ENCODE data around the gene HIPK1.

The HIPK1 gene

DNA sequence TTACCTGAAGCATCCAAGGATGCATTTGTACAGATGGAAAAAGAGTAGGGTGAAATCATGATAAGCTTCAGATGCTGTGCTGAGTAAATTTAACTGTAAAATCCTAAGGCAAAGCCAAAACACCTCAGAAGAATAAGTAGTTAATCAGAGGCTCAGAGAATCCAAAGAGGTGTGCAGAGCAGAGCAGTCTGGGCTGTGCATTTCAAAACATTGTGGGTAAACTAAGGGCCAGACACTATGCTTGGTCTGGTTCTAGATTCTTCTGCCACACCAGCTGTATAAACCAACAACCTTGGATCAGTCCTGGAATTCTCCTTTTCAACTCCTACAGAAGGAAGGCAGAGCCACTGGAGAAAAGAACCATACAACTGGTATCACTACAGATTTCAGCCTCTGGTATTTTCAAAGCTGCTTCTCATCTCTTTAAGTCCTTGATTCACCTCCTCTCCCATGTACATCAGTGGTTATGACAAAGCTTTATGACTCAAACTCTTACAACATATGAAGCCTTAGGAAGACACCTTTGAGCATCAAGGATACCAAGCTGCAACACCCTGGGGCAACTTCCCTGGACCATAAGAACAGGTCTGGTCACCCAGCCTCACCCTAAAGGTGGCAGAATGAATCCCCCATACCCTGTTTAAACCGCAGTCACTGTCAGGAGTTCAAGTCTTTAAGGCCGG is 11.6 kb upstream of the HIPK1 start:
- Histone ChIP-seq H3K27me3 (ENCODE audit: low read length) (no peaks in the 10 kb centered on the region), H2AFZ (ENCODE audit: low read depth, low read length, severe bottlenecking) (no peak overlapping the region), H3K4me3 (ENCODE audit: insufficient read depth, low read length, poor library complexity, severe bottlenecking) (no peak overlapping the region), H3K4me2 (ENCODE audit: low read depth, low read length, poor library complexity, severe bottlenecking) (no peak overlapping the region), H3K79me2 (ENCODE audit: insufficient read depth, low read length) (no peaks in the 10 kb centered on the region), H3K9me3 (ENCODE audit: insufficient read depth, low read length) (no peaks in the 10 kb centered on the region), H3K36me3 (ENCODE audit: low read length) (0 out of 2 replicates have a peak, but pooled peaks cover 3% of the 10 kb centered on the region), H4K20me1 (ENCODE audit: low read depth, low read length) (no peaks in the 10 kb centered on the region), H3F3A (ENCODE audit: insufficient read depth) (no peaks in the 10 kb centered on the region), H3K9me2 (replicated peaks; ENCODE audit: insufficient read depth, low read length) (no peaks in the 10 kb centered on the region), H3K9ac (ENCODE audit: low read length) (no peak overlapping the region), H3K27ac (ENCODE audit: low read depth, low read length) (no peak overlapping the region)
- TF ChIP-seq CTCF (IDR thresholded peaks at IDR 0.05; ENCODE audit: insufficient read depth, low read length, poor library complexity, severe bottlenecking) (no peak), EZH2phosphoT487 (conservative IDR thresholded peaks at IDR 0.05; ENCODE audit: low read length) (no peak)

GRCh38 chr1:113918243-113918642 is 10.9 kb upstream of the HIPK1 start:
- no peak for TF ChIP-seq CTCF (IDR thresholded peaks at IDR 0.05; ENCODE audit: insufficient read depth, low read length, poor library complexity, severe bottlenecking)
- no peak for TF ChIP-seq EZH2phosphoT487 (conservative IDR thresholded peaks at IDR 0.05; ENCODE audit: low read length)
- H3K27ac ChIP-seq (ENCODE audit: low read depth, low read length) = no peak overlapping the region
- no peaks in the 10 kb centered on the region for H4K20me1 ChIP-seq (ENCODE audit: low read depth, low read length)
- H2AFZ ChIP-seq (ENCODE audit: low read depth, low read length, severe bottlenecking) = no peak overlapping the region
- H3K4me3 ChIP-seq (ENCODE audit: insufficient read depth, low read length, poor library complexity, severe bottlenecking) = no peak overlapping the region
- H3K9me3 ChIP-seq (ENCODE audit: insufficient read depth, low read length) = no peaks in the 10 kb centered on the region
- no peak overlapping the region for H3K9ac ChIP-seq (ENCODE audit: low read length)
- no peaks in the 10 kb centered on the region for H3F3A ChIP-seq (ENCODE audit: insufficient read depth)
- no peak overlapping the region for H3K4me2 ChIP-seq (ENCODE audit: low read depth, low read length, poor library complexity, severe bottlenecking)
- no peaks in the 10 kb centered on the region for H3K79me2 ChIP-seq (ENCODE audit: insufficient read depth, low read length)
- no peaks in the 10 kb centered on the region for H3K9me2 ChIP-seq (replicated peaks; ENCODE audit: insufficient read depth, low read length)
- H3K36me3 ChIP-seq (ENCODE audit: low read length) = 0 out of 2 replicates have a peak, but pooled peaks cover 3% of the 10 kb centered on the region
- no peaks in the 10 kb centered on the region for H3K27me3 ChIP-seq (ENCODE audit: low read length)

- Histone ChIP-seq H3K27ac (ENCODE audit: low read depth, low read length) (no peak overlapping the region), H3K9me2 (replicated peaks; ENCODE audit: insufficient read depth, low read length) (no peaks in the 10 kb centered on the region), H3K36me3 (ENCODE audit: low read length) (no peaks in the 10 kb centered on the region), H3K4me2 (ENCODE audit: low read depth, low read length, poor library complexity, severe bottlenecking) (no peak overlapping the region), H3K79me2 (ENCODE audit: insufficient read depth, low read length) (no peaks in the 10 kb centered on the region), H3K9ac (ENCODE audit: low read length) (no peak overlapping the region), H3F3A (ENCODE audit: insufficient read depth) (peaks cover 4% of the 10 kb centered on the region; the same call in 1 of the 2 replicates), H3K9me3 (ENCODE audit: insufficient read depth, low read length) (no peaks in the 10 kb centered on the region), H3K4me3 (ENCODE audit: insufficient read depth, low read length, poor library complexity, severe bottlenecking) (no peak overlapping the region), H2AFZ (ENCODE audit: low read depth, low read length, severe bottlenecking) (no peak overlapping the region), H4K20me1 (ENCODE audit: low read depth, low read length) (no peaks in the 10 kb centered on the region), H3K27me3 (ENCODE audit: low read length) (no peaks in the 10 kb centered on the region)
- TF ChIP-seq EZH2phosphoT487 (conservative IDR thresholded peaks at IDR 0.05; ENCODE audit: low read length) (no peak), CTCF (IDR thresholded peaks at IDR 0.05; ENCODE audit: insufficient read depth, low read length, poor library complexity, severe bottlenecking) (no peak)
Measured at GRCh38 chr1:113922957-113923356, 6.2 kb upstream of the HIPK1 start.

All from SU-DHL-6 (cell line).